ENCODE measurements around the gene IMPG2.
"Not testable (repeated sequence)": the region's sequence is repeated elsewhere in the genome, so short reads cannot be mapped to it uniquely, and the experiment has no call there.

Gene IMPG2

DNA sequence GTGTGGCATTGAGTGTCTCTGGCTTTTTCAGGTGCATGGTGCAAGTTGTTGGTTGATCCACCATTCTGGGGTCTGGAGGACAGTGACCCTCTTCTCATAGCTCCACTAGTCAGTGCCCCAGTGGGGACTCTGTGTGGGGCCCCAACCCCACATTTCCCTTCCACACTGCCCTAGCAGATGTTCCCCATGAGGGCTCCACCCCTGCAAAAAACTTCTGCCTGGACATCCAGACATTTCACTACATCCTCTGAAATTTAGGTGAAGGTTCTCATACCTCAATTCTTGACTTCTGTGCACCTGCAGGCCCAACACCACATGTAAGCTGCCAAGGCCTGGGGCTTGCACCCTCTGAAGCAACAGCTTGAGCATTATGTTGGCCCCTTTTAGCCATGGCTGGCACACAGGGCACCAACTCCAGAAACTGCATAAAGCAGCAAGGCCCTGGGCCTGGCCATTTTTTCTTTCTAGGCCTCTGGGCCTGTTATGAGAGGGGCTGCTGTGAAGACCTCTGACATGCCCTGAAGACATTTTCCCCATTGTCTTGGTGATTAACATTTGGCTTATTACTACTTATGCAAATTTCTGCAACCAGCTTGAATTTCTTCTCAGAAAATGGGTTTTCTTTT lies 12.1 kb downstream of the IMPG2 start:
- not testable (repeated sequence) for H3K9me3 ChIP-seq (ENCODE audit: control insufficient read depth, insufficient read depth, low read length); H3K4me3 ChIP-seq (ENCODE audit: low read depth, low read length); H3K9ac ChIP-seq (ENCODE audit: low read depth, low read length); H3K4me1 ChIP-seq (ENCODE audit: control insufficient read depth, insufficient read depth, low read length); H3K36me3 ChIP-seq (ENCODE audit: control insufficient read depth, insufficient read depth, low read length); H3K27ac ChIP-seq (ENCODE audit: low read depth, low read length); H3K27me3 ChIP-seq (ENCODE audit: control insufficient read depth, insufficient read depth, low read length)

DNA sequence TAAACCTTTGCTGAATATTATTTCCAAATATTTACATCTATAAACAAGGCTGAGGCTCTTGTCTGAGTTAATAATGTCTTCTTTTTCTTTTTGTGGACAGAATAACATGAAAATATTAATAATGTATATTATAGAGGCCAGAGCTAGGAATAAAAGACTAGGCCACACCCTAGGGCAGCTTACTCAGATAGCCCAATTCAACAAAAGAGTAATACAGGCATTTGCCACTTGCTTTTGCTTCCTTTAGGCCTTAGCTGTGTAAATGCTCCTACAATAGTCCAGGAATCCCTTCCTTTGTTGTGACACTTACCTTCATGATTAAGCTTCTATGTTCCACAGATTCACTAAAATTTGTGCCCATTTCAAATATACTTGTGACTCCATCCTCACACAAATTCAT lies 16.5 kb downstream of the IMPG2 start:
- Histone ChIP-seq H3K4me1 (ENCODE audit: control insufficient read depth, insufficient read depth, low read length) (no peaks in the 10 kb centered on the region; the same call in 1 of the 2 replicates), H3K4me3 (ENCODE audit: low read depth, low read length) (no peak overlapping the region), H3K27ac (ENCODE audit: low read depth, low read length) (no peak overlapping the region), H3K27me3 (ENCODE audit: control insufficient read depth, insufficient read depth, low read length) (no peaks in the 10 kb centered on the region), H3K36me3 (ENCODE audit: control insufficient read depth, insufficient read depth, low read length) (no peaks in the 10 kb centered on the region), H3K9ac (ENCODE audit: low read depth, low read length) (no peak overlapping the region), H3K9me3 (ENCODE audit: control insufficient read depth, insufficient read depth, low read length) (peaks cover 4% of the 10 kb centered on the region)

DNA sequence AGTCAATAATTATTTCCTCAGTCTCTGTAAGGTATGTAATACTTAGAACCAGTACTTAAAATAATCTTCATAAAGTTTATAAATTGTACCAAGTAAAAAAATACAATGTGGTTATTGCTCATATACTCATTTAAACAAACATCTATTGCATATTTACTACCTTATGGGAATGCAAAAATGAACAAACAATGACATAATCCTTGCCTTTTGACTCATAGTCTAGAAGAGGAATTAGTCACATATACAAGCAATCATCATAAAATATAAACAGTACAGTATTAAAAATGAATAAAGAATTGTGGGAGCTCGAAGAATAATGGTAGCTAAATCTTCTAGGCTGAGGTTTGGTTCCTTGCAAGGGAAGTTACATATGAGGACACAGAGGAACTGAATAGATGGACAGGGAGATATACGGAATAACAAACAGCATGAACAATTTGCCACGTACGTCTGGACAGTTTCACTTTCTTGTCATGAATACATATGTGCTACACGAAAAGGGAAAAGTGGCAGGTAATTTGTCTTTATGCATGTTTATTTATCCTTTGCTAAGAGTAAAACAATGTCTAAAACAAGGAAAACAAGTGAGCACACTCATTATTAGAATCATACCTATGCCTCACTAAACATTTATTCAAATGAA lies 17.2 kb downstream of the IMPG2 start:
- H3K9me3 ChIP-seq (ENCODE audit: control insufficient read depth, insufficient read depth, low read length) = peaks cover 4% of the 10 kb centered on the region
- H3K27me3 ChIP-seq (ENCODE audit: control insufficient read depth, insufficient read depth, low read length) = no peaks in the 10 kb centered on the region
- no peak overlapping the region for H3K9ac ChIP-seq (ENCODE audit: low read depth, low read length)
- H3K4me3 ChIP-seq (ENCODE audit: low read depth, low read length) = no peak overlapping the region
- H3K4me1 ChIP-seq (ENCODE audit: control insufficient read depth, insufficient read depth, low read length) = no peaks in the 10 kb centered on the region; the same call in 1 of the 2 replicates
- no peak overlapping the region for H3K27ac ChIP-seq (ENCODE audit: low read depth, low read length)
- H3K36me3 ChIP-seq (ENCODE audit: control insufficient read depth, insufficient read depth, low read length) = no peaks in the 10 kb centered on the region

DNA sequence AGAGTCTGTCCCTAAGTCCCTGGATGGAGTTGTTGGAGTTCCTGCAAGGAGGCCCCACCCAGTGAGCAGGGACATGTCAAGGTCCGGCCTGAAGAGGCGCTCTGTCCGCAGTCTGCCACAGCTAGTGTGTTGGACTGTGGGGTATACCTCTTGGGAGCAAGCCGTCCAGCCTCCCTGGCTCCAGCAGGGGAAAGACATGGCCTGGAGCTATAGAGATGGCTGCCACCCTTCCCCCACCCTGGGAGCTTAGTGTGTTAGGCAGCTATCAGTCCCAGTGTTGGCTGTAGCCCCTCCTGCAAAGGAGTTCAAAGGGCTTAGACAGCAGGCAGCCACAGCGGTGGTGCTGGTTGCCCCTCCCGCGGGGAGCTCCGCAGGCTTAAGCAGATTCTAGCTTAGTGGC lies 20.3 kb downstream of the IMPG2 start:
- H3K9ac ChIP-seq (ENCODE audit: low read depth, low read length) = no peak overlapping the region
- H3K27me3 ChIP-seq (ENCODE audit: control insufficient read depth, insufficient read depth, low read length) = no peaks in the 10 kb centered on the region
- H3K27ac ChIP-seq (ENCODE audit: low read depth, low read length) = no peak overlapping the region
- no peaks in the 10 kb centered on the region for H3K36me3 ChIP-seq (ENCODE audit: control insufficient read depth, insufficient read depth, low read length)
- H3K4me1 ChIP-seq (ENCODE audit: control insufficient read depth, insufficient read depth, low read length) = no peaks in the 10 kb centered on the region; the same call in 1 of the 2 replicates
- H3K4me3 ChIP-seq (ENCODE audit: low read depth, low read length) = no peak overlapping the region
- no peaks in the 10 kb centered on the region for H3K9me3 ChIP-seq (ENCODE audit: control insufficient read depth, insufficient read depth, low read length)

DNA sequence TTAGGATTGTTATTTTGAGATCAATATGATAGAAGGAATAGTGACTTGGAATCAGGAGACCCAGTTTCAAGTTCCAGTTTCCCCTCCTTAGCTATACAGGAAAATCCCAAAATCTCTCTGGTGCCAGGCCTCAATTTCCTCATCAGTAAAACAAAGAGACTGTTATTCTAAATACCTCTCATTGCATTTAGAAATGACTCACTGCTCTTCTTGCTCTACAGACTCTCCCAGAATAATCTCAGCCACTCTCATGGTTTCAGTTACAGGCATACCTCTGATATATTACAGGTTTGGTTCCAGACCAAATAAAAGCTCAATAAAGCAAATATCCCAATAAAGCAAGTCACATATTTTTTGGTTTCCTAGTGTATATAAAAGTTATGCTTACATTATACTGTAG lies 28.3 kb downstream of the IMPG2 start:
- no peak overlapping the region for H3K9ac ChIP-seq (ENCODE audit: low read depth, low read length)
- no peaks in the 10 kb centered on the region for H3K27me3 ChIP-seq (ENCODE audit: control insufficient read depth, insufficient read depth, low read length)
- H3K4me1 ChIP-seq (ENCODE audit: control insufficient read depth, insufficient read depth, low read length) = no peaks in the 10 kb centered on the region
- H3K9me3 ChIP-seq (ENCODE audit: control insufficient read depth, insufficient read depth, low read length) = no peaks in the 10 kb centered on the region
- no peak overlapping the region for H3K4me3 ChIP-seq (ENCODE audit: low read depth, low read length)
- no peak overlapping the region for H3K27ac ChIP-seq (ENCODE audit: low read depth, low read length)
- no peaks in the 10 kb centered on the region for H3K36me3 ChIP-seq (ENCODE audit: control insufficient read depth, insufficient read depth, low read length)

- H3K4me3 ChIP-seq (ENCODE audit: low read depth, low read length) = no peak overlapping the region
- no peaks in the 10 kb centered on the region for H3K27me3 ChIP-seq (ENCODE audit: control insufficient read depth, insufficient read depth, low read length)
- no peak overlapping the region for H3K9ac ChIP-seq (ENCODE audit: low read depth, low read length)
- no peaks in the 10 kb centered on the region for H3K4me1 ChIP-seq (ENCODE audit: control insufficient read depth, insufficient read depth, low read length)
- H3K36me3 ChIP-seq (ENCODE audit: control insufficient read depth, insufficient read depth, low read length) = no peaks in the 10 kb centered on the region
- H3K27ac ChIP-seq (ENCODE audit: low read depth, low read length) = no peak overlapping the region
- H3K9me3 ChIP-seq (ENCODE audit: control insufficient read depth, insufficient read depth, low read length) = no peaks in the 10 kb centered on the region
Observed at GRCh38 chr3:101288294-101288693, 32.1 kb downstream of the IMPG2 start.

DNA sequence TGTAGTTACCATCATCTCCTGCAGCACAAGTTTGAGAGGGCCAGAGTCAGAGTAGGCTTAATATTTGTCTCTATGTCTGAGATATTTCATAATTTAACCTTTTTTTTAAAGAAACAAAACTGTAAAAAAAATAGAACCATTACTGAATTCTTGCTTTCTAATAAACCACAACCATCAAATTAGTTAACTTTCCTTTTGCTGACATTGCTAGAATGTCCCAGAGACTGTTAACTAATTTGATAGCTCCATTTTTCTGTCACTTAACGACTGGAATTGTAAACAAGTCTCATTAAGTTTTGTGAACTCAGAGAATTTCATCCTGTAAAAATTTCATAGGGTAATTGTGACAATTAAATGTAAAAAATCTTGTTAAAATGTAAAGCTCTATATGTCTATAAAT lies 35.6 kb downstream of the IMPG2 start:
- no peak overlapping the region for H3K4me3 ChIP-seq (ENCODE audit: low read depth, low read length)
- H3K36me3 ChIP-seq (ENCODE audit: control insufficient read depth, insufficient read depth, low read length) = no peaks in the 10 kb centered on the region
- H3K9me3 ChIP-seq (ENCODE audit: control insufficient read depth, insufficient read depth, low read length) = no peaks in the 10 kb centered on the region
- H3K27ac ChIP-seq (ENCODE audit: low read depth, low read length) = no peak overlapping the region
- peaks cover 5% of the 10 kb centered on the region; the same call in 1 of the 2 replicates for H3K4me1 ChIP-seq (ENCODE audit: control insufficient read depth, insufficient read depth, low read length)
- H3K27me3 ChIP-seq (ENCODE audit: control insufficient read depth, insufficient read depth, low read length) = no peaks in the 10 kb centered on the region
- H3K9ac ChIP-seq (ENCODE audit: low read depth, low read length) = no peak overlapping the region

DNA sequence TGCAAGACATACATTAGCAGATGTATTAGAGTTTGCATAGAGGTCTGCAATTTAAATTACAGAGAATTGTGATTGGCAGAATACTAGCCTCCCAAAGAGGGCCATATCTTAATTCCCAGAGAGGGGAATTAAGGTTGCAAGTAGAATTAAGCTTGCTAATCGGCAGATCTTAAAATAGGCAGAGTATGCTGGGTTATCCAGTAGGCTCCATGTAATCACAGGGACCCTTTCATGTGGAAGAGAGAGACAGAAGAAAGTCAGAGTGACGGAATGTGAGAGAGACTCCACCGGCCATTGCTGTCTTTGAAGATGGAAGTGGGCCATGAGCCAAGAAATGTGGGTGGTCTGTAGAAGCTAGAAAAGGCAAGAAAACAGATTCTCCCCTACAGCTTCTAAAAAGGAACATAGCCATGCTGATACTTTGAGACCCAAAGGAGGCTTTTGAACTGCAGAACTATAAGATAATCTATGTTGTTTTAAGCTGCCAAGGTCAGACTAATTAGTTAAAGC lies 38.8 kb downstream of the IMPG2 start:
- Histone ChIP-seq H3K27ac (ENCODE audit: low read depth, low read length) (no peak overlapping the region), H3K4me3 (ENCODE audit: low read depth, low read length) (no peak overlapping the region), H3K9me3 (ENCODE audit: control insufficient read depth, insufficient read depth, low read length) (no peaks in the 10 kb centered on the region), H3K36me3 (ENCODE audit: control insufficient read depth, insufficient read depth, low read length) (no peaks in the 10 kb centered on the region), H3K9ac (ENCODE audit: low read depth, low read length) (no peak overlapping the region), H3K27me3 (ENCODE audit: control insufficient read depth, insufficient read depth, low read length) (peaks cover 10% of the 10 kb centered on the region; the same call in 1 of the 2 replicates), H3K4me1 (ENCODE audit: control insufficient read depth, insufficient read depth, low read length) (peaks cover 9% of the 10 kb centered on the region; the same call in 1 of the 2 replicates)

DNA sequence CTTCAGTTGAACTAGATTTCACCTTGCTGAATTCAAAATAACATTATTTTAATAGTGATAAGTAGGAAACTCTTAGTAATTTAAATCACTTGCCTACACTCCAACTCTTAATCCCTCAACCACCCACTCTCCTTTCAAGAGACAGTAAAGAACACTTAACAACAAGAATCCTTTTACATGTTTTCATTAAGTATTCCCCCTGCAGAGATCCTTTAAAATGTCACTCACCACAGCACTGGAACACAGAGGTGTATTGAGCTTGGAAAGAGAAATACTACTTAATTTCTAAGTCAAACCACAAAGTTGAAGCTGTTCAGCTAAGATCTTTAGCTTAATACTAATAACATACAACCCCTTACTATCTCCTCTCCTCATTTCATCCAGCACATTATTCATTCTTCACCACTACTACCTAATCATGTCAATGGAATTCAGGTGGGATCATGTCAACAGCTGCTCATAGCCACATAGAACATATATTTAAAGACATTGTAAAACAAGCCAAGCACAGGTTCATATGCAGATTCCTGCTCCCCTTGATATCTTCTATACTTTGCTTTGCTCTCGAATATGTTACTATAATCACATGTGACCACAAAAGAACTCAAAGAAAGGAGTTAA lies 40.5 kb downstream of the IMPG2 start:
- H3K4me3 ChIP-seq (ENCODE audit: low read depth, low read length) = no peak overlapping the region
- H3K27me3 ChIP-seq (ENCODE audit: control insufficient read depth, insufficient read depth, low read length) = peaks cover 27% of the 10 kb centered on the region
- no peaks in the 10 kb centered on the region for H3K36me3 ChIP-seq (ENCODE audit: control insufficient read depth, insufficient read depth, low read length)
- H3K9me3 ChIP-seq (ENCODE audit: control insufficient read depth, insufficient read depth, low read length) = no peaks in the 10 kb centered on the region
- H3K27ac ChIP-seq (ENCODE audit: low read depth, low read length) = no peak overlapping the region
- peaks cover 9% of the 10 kb centered on the region; the same call in 1 of the 2 replicates for H3K4me1 ChIP-seq (ENCODE audit: control insufficient read depth, insufficient read depth, low read length)
- no peak overlapping the region for H3K9ac ChIP-seq (ENCODE audit: low read depth, low read length)

GRCh38 chr3:101279162-101279561 lies 41.2 kb downstream of the IMPG2 start:
- no peak overlapping the region for H3K4me3 ChIP-seq (ENCODE audit: low read depth, low read length)
- no peak overlapping the region for H3K27ac ChIP-seq (ENCODE audit: low read depth, low read length)
- peaks cover 34% of the 10 kb centered on the region for H3K27me3 ChIP-seq (ENCODE audit: control insufficient read depth, insufficient read depth, low read length)
- H3K9me3 ChIP-seq (ENCODE audit: control insufficient read depth, insufficient read depth, low read length) = no peaks in the 10 kb centered on the region
- peaks cover 9% of the 10 kb centered on the region; the same call in 1 of the 2 replicates for H3K4me1 ChIP-seq (ENCODE audit: control insufficient read depth, insufficient read depth, low read length)
- no peak overlapping the region for H3K9ac ChIP-seq (ENCODE audit: low read depth, low read length)
- no peaks in the 10 kb centered on the region for H3K36me3 ChIP-seq (ENCODE audit: control insufficient read depth, insufficient read depth, low read length)

DNA sequence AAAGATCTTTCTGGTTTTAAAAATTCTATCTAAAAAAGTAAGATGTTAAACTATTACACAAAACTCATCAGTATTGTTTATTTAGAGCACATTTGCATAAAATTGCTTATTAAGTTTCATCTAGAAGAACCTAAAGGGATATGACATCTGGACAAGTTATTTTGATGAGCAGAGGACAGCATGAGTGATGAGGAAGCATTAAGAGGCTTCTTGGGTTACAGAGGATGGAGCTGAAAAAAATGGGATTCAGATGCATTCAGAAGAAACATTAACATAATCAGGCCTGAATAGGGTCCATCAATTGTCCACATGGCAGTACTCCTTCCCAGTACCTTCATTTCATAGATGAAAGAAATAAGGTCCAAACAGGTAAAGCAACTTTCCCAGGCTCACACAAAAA lies 41.6 kb downstream of the IMPG2 start:
- Histone ChIP-seq H3K27me3 (ENCODE audit: control insufficient read depth, insufficient read depth, low read length) (peaks cover 38% of the 10 kb centered on the region), H3K36me3 (ENCODE audit: control insufficient read depth, insufficient read depth, low read length) (no peaks in the 10 kb centered on the region), H3K27ac (ENCODE audit: low read depth, low read length) (no peak overlapping the region), H3K9ac (ENCODE audit: low read depth, low read length) (no peak overlapping the region), H3K4me3 (ENCODE audit: low read depth, low read length) (no peak overlapping the region), H3K9me3 (ENCODE audit: control insufficient read depth, insufficient read depth, low read length) (no peaks in the 10 kb centered on the region), H3K4me1 (ENCODE audit: control insufficient read depth, insufficient read depth, low read length) (peaks cover 9% of the 10 kb centered on the region; the same call in 1 of the 2 replicates)

Data from HUES48 (cell line).